DND-41 (cell line): ENCODE data around the gene ANKRD28.
"Not testable (repeated sequence)": the region's sequence is repeated elsewhere in the genome, so short reads cannot be mapped to it uniquely, and the experiment has no call there.

Experiments used
- CTCF ChIP-seq: IDR thresholded peaks from 2 replicates; pipeline ENCODE4 v1.5.1; 2012; ENCODE audit warnings: borderline replicate concordance, low read length, moderate library complexity, mild to moderate bottlenecking; ENCODE audit not compliant: poor library complexity, severe bottlenecking; ENCODE audit errors: extremely low read depth
- EZH2 ChIP-seq: IDR thresholded peaks from 3 replicates; pipeline ENCODE4 v1.6.1; 2012; ENCODE audit warnings: borderline replicate concordance, low read depth, mild to moderate bottlenecking, moderate library complexity, low read length, inconsistent platforms; ENCODE audit not compliant: severe bottlenecking

DNA sequence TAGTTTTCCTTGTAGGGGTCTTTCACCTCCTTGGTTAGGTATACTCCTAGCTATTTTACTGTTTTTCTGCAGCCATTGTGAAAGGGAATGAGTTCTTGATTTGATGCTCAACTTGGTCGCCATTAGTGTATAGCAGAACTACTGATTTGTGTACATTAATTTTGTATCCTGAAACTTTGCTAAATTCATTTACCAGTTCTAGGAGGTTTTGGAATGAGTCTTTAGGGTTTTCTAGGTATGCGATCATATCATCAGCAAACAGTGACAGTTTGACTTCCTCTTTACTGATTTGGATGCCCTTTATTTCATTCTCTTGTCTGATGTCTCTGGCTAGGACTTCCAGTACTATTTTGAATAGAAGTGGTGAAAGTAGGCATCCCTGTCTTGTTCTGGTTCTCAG lies 51.9 kb downstream of the ANKRD28 start:
- not testable (repeated sequence) for TF ChIP-seq CTCF, EZH2
